ENCODE data around the gene BRINP1. TPM values are rescaled to one million over a fixed set of nuclear protein-coding genes. Genes with fewer than 3 reads are reported as not detected.

BRINP1 gene
- under 1 TPM; 0.15 to 0.17 TPM for total RNA-seq
- long read RNA-seq: 0 reads

GRCh38 chr9:119368681-119369581 lies at the start of gene BRINP1:
BRINP1 (minus strand) TSS chr9:119369435; CDS start chr9:119313355, 56,080 bp downstream.
- intact Hi-C loops (cut with DNase I, micrococcal nuclease): no loop called here
- ATAC-seq (peak; percentile 42), DNase-seq (peak in 1 of 2 donors; percentile 12)

- intact Hi-C loops (cut with DNase I, micrococcal nuclease): no loop called here
- no peak for ATAC-seq
- no peak for DNase-seq
These were observed 49.5 kb upstream of the BRINP1 start for GRCh38 chr9:119418721-119419120.

GRCh38 chr9:119416793-119417192 lies 47.6 kb upstream of the BRINP1 start:
- DNase-seq (no peak), ATAC-seq (no peak)
- intact Hi-C loops (cut with DNase I, micrococcal nuclease): no loop called here

- DNase-seq (no peak), ATAC-seq (no peak)
- intact Hi-C loops (cut with DNase I, micrococcal nuclease): no loop called here
These were observed 43.2 kb upstream of the BRINP1 start for GRCh38 chr9:119412399-119412798.

- ATAC-seq (no peak), DNase-seq (no peak)
- intact Hi-C loops (cut with DNase I, micrococcal nuclease): no loop called here
These were observed 40.3 kb upstream of the BRINP1 start for GRCh38 chr9:119409552-119409951.

GRCh38 chr9:119400606-119401005 lies 31.4 kb upstream of the BRINP1 start:
- intact Hi-C loops (cut with DNase I, micrococcal nuclease): no loop called here
- no peak for ATAC-seq
- DNase-seq: no peak

GRCh38 chr9:119398350-119398749 lies 29.1 kb upstream of the BRINP1 start:
- no peak for ATAC-seq
- intact Hi-C loops (cut with DNase I, micrococcal nuclease): no loop called here

GRCh38 chr9:119391878-119392277 lies 22.6 kb upstream of the BRINP1 start:
- intact Hi-C loops (cut with DNase I, micrococcal nuclease): no loop called here
- ATAC-seq: no peak
- DNase-seq: no peak

More at GRCh38 chr9:119398350-119398749, 29.1 kb upstream of the BRINP1 start:
- no peak for DNase-seq

GRCh38 chr9:119375892-119376291 lies 6.7 kb upstream of the BRINP1 start:
- ATAC-seq: no peak
- intact Hi-C loops (cut with DNase I, micrococcal nuclease): no loop called here
- peak in 1 of 2 donors; percentile 44 for DNase-seq

GRCh38 chr9:119372951-119373350 lies 3.7 kb upstream of the BRINP1 start:
- ATAC-seq: no peak
- intact Hi-C loops (cut with DNase I, micrococcal nuclease): no loop called here
- DNase-seq: no peak

GRCh38 chr9:119370816-119371215 lies 1.6 kb upstream of the BRINP1 start:
- DNase-seq: peak in 1 of 2 donors; percentile 50
- ATAC-seq: no peak
- intact Hi-C loops (cut with DNase I, micrococcal nuclease): no loop called here

- DNase-seq (no peak), ATAC-seq (no peak)
- intact Hi-C loops (cut with DNase I, micrococcal nuclease): no loop called here
These were observed 588 bp upstream of the BRINP1 start for GRCh38 chr9:119369680-119370366.

- ATAC-seq (no peak), DNase-seq (no peak)
- intact Hi-C loops (cut with DNase I, micrococcal nuclease): no loop called here
These were observed 1.1 kb downstream of the BRINP1 start for GRCh38 chr9:119368179-119368578.

- ATAC-seq (no peak), DNase-seq (no peak)
- intact Hi-C loops (cut with DNase I, micrococcal nuclease): no loop called here
These were observed 1.6 kb downstream of the BRINP1 start for GRCh38 chr9:119367683-119368075.

GRCh38 chr9:119366909-119367682 lies 2.1 kb downstream of the BRINP1 start:
- ATAC-seq (no peak), DNase-seq (no peak)
- intact Hi-C loops (cut with DNase I, micrococcal nuclease): no loop called here

GRCh38 chr9:119365291-119366027 lies 3.8 kb downstream of the BRINP1 start:
- DNase-seq (peak in 1 of 2 donors; percentile 5), ATAC-seq (no peak)
- intact Hi-C loops (cut with DNase I, micrococcal nuclease): no loop called here

- no peak for DNase-seq
- no peak for ATAC-seq
- intact Hi-C loops (cut with DNase I, micrococcal nuclease): no loop called here
These were observed 9.0 kb downstream of the BRINP1 start for GRCh38 chr9:119360237-119360636.

GRCh38 chr9:119357336-119358096 lies 11.7 kb downstream of the BRINP1 start:
- intact Hi-C loops (cut with DNase I, micrococcal nuclease): no loop called here
- no peak for DNase-seq
- no peak for ATAC-seq

All from left colon (tissue), 2 donors.